ENCODE measurements around the gene LMCD1.
"Not testable (repeated sequence)": the region's sequence is repeated elsewhere in the genome, so short reads cannot be mapped to it uniquely, and the experiment has no call there.

LMCD1 gene

DNA sequence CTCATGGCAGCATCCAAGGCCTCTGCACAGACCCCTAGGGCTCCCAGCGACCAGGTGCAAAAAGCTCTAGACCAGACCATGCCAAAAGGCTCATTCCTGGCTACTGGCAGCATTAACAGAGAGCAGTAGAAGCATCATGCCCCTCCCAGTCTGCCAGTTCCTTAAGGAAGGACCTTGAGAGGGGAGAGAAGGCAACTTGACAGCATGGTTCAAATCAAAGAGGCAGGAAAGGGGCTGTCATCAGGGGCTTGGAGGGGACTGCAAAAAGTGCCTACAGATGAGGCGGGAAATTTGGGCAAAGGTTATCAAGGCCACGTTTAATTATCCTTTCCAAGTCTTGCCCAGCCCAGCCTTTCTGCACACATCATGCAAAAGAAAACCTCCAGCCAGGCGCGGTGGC is 78.3 kb downstream of the LMCD1 start:
- in situ Hi-C loops (cut with MboI; ENCODE audit: low sequenced_read_pairs) = no loop called here

DNA sequence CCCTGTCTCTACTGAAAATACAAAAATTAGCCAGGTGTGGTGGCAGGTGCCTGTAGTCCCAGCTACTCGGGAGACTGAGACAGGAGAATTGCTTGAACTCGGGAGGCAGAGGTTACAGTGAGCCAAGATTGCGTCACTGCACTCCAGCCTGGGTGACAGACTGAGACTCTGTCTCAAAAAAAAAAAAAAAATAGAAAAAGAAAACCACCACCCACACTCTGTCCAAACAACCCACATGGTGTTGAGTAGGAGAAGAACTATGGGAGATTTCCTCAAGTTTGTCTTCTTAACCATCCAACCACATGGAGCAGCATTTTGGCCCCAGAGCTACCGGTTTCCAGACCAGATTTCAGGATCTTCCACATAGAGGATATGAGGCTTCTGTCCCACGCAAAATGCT is 78.8 kb downstream of the LMCD1 start:
- in situ Hi-C loops (cut with MboI; ENCODE audit: low sequenced_read_pairs) = not testable (repeated sequence)

DNA sequence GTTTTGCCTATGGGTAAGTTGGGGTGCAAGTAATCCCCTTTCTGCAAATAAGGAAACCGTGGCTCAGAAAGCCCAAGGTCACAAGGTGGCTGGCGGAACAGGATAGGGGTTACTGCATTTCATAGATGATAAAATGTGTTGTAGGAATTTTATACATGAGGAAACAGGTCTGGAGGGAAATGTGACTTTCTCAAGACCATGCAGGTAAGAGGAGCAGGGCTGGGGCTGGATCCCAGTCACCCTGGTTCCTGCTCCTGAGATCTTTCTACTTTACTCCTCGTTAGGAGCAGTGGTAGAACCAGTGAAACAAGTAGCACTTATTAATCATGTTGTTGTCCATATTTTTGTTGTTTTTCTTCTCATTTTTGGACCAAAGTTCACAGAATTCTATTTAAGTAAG is 79.8 kb downstream of the LMCD1 start:
- in situ Hi-C loops (cut with MboI; ENCODE audit: low sequenced_read_pairs) = no loop called here

DNA sequence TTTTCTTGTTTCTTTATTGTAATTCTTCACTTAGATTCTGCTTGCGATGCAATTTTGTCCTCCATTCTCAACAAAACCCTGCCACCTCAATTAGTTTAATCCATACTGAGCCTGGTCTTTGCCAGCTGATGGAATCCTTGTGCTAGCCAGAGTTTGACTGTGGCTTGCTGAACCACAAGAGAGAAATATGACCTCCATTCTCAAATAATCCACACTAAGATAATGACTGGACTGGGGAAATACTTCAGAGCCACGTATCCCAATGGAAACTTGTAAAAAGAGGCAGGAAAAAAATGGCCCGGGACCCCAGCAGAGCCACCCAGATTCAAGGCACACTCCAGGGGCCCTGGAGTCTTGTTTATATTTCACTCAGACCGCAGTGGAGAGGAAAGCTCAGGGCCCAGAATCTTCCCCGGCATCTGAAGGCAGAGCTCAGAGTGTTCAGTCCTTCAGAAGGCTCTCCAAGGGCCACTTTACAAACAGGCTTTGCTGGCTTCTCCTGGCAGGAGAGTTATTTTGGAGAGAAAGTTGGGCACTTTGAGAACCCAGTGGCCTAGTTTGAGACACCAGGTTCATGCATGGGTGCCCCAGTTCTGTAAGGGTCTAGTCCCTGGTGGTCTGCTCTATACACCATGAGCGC is 80.3 kb downstream of the LMCD1 start:
- in situ Hi-C loops (cut with MboI; ENCODE audit: low sequenced_read_pairs) = no loop called here

DNA sequence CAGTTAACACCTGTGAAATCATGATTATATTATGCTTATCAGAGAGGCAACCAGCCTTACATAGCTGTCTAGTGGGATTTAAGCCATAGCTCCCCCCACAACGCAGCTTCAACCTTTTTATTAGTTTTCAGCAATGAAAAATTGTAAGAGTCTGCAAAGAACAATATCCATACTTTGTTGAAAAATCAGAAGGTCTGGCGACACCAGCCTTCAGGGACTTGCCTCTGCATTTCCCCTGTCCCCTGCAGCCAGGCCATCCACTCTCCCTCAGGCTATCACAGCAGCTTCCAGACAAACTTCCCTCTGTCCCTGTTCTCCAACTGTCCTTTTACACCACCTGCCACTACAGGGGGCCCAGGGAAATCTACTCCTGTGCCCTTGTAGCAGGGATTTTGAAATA is 83.0 kb downstream of the LMCD1 start:
- in situ Hi-C loops (cut with MboI; ENCODE audit: low sequenced_read_pairs) = no loop called here

DNA sequence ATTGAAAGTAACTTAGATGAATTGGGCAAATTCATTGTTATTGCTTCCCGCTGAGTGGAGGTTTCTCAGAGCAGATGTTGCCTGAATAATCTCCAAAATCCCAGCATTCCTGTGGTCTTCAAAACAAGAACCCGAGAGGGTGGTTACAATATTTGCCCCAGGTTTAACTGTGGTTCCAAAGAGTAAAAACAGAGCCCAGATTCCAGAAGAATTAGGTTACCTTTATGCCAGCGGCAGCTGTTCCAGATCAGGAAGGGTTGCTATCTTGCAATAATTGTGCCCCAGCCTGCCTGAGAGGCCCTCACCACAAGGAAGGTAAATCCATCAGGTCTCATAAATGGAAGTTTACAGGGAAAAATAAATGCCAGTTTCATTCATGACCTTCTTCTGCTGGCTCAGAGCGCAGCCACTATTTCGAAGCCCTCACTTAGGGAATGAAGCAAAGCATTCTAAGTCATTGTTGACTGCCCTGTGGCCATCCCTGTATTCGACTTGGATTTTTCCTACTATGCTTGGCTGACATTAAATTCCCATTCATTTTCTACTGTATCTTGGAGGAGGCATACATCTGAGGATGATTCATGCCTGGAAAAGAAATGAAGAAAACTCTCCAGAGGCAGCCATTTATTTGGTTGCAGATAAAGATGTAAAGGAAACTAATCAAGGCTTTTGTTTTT is 88.4 kb downstream of the LMCD1 start:
- in situ Hi-C loops (cut with MboI; ENCODE audit: low sequenced_read_pairs) = no loop called here

DNA sequence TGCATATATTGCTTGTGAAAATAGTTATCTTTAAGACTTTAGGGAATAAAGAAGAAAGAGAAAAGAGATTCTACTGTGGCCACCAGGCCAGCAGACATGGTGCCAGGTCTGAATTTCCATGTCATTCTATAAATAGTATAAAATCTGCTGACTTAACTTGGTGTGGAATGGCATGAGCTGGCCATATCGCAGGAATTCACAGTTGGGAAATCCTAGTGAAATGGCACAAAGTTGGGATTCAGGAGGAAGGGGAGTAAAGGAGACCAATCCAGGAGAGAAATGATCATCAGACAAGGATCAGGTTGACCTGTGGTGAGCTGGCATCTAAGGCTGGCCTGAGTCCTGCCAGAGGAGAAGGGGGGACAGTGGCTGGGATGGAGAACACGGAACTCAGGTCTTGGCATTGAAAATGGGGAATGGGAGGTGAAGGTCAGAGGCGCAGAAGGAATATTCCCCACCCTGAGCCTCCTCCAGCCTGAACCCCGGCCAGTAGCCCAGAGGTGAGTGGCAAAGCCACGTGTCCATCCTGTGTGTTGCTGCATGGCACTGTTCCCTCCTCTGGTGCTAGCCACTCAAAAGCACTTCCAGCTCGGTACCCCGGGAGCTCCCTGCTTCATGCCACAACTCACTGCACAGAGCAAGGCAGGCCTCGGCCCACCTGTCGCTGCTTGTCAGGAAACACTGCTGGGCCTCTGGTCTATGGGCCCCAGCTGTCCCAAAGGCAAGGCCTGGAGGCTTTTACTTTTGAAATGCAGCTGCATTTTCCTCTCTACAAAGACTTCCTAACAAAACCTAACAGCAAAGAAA is 91.6 kb downstream of the LMCD1 start:
- in situ Hi-C loops (cut with MboI; ENCODE audit: low sequenced_read_pairs) = no loop called here

DNA sequence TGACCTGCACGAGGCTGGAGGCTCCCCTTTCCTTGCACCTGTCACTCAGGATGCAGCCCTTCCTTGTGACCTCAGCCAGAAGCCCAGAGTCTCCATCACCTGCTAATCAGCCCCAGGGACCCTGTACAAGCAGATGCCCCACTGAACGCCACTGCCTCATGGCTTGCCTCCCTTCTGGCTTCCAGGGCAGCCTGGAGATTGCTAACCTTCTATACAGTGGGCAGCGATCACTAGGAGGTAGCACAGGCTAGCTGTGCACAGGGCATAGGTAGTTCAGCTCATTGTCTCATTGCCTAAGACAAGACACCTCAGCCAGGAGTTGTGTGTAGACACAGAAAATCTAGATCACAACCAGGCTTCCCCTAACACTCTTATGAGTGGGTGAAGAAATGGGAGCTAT is 93.6 kb downstream of the LMCD1 start:
- in situ Hi-C loops (cut with MboI; ENCODE audit: low sequenced_read_pairs) = no loop called here

DNA sequence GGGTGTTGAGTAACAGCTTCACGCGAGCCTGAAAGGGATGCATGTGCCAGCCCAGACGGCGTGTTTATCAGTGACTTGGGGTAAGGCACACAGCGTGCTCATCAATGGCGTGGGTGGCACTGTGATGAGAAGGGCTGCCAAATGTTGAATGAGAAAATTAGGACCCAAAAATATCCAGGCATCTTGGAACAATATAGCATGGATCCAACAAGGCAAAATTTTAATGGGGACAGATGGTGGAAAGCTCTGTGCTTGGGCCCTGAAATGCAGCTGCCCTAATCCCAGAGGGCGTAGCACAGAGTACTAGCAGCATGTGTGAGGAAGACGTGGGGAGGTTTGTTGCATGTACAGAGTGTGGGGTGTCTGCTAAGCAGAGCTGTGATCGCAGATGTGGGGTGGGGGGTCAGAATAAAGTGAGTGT is 94.1 kb downstream of the LMCD1 start:
- in situ Hi-C loops (cut with MboI; ENCODE audit: low sequenced_read_pairs) = no loop called here

DNA sequence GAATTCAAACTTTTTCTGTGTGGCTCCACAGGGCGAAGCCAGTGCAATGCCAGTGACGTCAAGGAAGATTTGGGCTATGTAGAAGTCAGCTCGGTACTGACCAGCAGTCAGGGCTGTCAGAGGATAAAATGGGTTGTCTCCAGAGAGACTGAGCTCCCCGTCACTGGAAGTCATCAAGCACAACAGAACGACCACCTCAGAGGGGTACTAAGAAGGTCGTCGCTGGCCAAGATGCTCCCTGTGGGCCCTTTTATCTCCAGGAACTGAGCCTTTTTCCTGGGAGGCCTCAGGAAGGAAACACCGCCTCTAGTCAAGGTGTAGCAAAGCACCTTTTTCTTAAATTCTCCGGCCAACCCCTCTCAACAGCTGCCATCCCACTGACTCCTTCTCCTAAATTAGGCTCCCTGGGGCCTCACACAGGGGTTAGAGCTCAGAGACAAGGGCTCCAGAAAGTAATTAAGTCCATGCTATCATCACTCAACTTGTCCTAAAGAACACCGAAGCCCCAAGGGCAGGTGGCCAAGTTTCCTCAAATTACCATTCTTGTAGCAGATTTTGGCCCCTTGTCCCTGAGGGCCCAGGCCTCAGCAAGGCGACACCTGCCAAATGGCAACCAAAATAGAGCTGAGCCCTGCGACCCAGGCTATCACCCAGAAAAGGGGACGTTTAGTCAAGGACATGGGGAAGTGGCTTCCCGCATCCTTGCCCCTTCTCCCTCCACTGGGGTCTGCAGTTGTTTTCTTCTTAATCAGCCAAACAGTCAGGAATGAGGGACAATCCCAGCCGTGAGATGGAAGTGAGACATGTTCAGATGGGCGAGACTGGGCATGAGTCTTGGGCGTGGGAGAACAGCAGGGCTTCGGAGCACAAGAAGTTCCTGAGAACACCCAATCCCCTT is 94.9 kb downstream of the LMCD1 start:
- in situ Hi-C loops (cut with MboI; ENCODE audit: low sequenced_read_pairs) = no loop called here

DNA sequence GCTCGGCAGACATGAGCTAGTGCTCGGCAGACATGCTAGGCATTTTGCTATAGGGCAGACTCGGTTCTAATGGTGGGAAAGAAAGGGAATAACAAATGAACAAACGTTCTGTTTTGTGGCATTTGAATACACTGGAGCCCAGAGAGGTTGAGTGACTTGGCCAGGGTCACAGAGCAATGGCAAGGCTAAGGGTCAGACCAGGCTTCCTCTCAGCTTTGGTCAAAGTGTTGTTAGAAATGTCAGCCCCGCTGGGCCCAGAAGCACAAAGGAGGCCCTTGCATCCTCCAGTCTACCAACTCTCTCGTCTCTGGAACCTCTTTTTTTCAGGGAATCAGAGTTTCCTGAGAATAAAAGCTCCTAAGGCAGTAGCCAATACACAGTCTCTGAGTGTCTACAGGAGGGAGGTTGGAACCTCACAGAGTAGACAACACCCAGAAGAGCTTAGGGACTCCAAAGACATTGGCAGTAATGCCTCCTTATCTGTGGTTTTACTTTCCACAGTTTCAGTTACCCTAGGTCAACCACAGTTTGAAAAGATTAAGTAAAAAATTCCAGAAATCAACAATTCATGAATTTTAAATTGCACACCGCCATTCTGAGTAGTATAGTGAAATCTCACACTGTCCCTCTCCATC is 95.7 kb downstream of the LMCD1 start:
- in situ Hi-C loops (cut with MboI; ENCODE audit: low sequenced_read_pairs) = no loop called here

DNA sequence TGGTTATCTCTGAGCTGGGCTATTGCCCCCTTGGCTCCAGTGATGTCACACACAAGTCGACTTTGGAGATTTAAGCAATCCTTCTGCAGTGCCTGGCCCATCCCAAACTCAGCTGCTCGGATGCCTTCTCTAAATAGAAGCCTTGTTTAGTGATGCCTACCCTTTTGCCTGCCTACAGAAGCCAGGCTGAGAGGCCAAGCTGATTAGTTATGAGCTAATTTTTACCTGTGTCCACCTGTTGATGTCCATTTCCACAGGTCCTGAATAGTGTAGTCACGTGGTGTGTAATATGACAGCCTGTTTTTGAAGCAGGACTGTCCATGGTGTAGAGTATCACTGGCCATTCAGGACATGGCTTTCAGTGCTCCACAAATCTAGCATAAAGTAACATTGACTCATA is 97.5 kb downstream of the LMCD1 start:
- in situ Hi-C loops (cut with MboI; ENCODE audit: low sequenced_read_pairs) = no loop called here

DNA sequence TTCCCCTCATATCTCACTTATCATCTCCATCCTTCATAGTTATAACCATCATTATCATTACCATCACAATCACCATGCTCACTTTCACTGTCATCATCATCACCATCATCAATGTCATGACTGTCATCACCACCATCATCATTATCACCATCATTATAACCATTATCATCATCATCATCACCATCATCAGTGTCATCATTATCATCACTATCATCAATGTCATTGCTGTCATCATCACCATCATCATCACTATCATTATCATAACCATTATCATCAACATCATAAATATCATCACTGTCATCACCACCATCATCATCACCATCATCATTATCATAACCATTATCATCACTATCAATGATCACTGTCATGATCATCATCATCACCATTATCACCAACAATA is 98.8 kb downstream of the LMCD1 start:
- in situ Hi-C loops (cut with MboI; ENCODE audit: low sequenced_read_pairs) = loop anchor here (25.0 kb wide), 1 partner anchor 163 kb away; no protein-coding TSS in a partner anchor

DNA sequence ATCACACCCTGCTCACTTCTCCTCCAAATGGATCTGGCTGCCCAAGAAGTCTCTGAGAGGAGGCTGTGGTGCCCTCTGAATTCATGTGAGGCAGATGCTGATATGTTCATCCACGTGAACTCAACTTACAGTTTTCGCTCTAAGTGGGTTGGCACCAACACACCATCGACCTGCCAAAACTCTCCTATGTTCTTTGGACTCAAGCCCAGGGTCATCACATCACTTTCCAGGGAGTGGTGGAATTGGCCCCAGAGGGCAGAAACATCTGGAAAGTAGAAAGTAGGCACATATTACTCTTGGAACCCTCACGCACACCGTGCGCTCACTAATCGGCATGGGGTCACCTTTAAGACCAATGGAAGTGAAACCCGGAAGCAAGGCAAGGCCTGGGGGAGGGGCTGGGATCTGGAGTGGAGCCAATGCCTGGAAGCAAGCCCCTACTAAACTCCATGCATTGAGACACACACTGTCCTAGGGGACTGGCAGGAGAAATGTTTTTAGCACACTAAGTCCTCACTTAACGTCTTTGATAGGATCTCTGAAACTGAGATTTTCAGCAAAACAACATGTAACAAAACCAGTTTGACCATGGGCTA is 101.6 kb downstream of the LMCD1 start:
- in situ Hi-C loops (cut with MboI; ENCODE audit: low sequenced_read_pairs) = loop anchor here (25.0 kb wide), 1 partner anchor 166 kb away; no protein-coding TSS in a partner anchor

DNA sequence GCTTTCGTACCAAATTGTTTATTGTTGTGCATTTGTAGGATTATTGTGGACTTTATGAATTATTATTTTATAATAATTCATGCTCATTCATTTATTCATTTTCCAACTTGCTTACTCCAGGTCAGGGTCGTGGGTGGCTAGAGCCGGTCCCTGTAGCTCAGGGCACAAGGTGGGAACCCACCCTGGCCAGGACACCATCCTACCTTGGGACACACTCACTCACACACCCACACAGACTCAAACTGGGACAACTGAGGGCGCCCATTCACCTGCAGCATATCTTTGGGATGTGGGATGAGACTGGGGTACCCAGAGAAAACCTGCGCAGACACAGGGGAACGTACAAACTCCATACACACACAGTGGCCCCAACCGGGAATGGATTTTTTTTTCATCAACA is 102.4 kb downstream of the LMCD1 start:
- in situ Hi-C loops (cut with MboI; ENCODE audit: low sequenced_read_pairs) = loop anchor here (25.0 kb wide), 1 partner anchor 167 kb away; no protein-coding TSS in a partner anchor

DNA sequence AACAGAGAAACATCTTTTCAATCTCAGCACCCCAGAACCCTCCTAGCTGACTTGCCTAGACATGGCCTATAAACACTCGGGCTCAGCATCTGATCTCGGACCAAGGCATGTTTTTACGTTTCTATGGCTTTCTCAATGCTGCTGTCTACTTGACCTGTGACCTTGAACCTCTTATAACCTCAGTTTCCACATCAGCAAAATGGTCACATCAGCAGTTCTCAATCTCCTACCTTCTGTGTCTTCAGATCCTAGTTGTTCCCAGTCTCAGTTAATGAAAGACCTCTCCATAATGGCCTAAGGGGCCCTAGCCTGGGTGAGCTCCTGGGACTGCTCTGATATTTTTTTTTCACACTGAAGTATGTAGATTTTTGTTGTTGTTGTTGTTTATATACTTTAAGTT is 103.4 kb downstream of the LMCD1 start:
- in situ Hi-C loops (cut with MboI; ENCODE audit: low sequenced_read_pairs) = loop anchor here (25.0 kb wide), 1 partner anchor 168 kb away; no protein-coding TSS in a partner anchor

DNA sequence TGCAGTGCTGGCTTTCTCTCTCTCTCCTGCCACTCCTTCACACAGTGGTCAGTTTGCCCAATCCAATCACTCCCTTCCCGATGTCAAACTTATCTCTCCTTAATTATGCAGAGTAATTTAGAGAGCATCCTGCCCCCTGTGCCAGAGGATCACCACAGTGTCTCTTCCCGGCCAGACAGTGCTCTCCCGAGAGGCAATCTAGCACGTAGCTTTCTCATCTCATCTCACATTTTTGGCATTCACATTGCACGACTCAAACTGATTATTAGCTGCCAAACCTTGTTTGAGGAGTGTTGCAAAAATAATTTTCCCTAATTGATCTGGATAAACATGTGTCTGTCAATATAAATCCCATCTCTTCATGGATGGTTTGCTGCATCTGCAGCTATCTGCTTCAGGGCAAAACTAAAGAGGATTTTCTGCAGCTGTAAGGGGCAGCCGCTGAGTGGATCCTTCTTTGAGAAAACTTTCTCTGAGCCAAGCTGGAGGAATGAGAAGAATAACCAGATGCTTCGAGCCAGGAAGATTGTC is 105.1 kb downstream of the LMCD1 start:
- in situ Hi-C loops (cut with MboI; ENCODE audit: low sequenced_read_pairs) = loop anchor here (25.0 kb wide), 1 partner anchor 169 kb away; no protein-coding TSS in a partner anchor

DNA sequence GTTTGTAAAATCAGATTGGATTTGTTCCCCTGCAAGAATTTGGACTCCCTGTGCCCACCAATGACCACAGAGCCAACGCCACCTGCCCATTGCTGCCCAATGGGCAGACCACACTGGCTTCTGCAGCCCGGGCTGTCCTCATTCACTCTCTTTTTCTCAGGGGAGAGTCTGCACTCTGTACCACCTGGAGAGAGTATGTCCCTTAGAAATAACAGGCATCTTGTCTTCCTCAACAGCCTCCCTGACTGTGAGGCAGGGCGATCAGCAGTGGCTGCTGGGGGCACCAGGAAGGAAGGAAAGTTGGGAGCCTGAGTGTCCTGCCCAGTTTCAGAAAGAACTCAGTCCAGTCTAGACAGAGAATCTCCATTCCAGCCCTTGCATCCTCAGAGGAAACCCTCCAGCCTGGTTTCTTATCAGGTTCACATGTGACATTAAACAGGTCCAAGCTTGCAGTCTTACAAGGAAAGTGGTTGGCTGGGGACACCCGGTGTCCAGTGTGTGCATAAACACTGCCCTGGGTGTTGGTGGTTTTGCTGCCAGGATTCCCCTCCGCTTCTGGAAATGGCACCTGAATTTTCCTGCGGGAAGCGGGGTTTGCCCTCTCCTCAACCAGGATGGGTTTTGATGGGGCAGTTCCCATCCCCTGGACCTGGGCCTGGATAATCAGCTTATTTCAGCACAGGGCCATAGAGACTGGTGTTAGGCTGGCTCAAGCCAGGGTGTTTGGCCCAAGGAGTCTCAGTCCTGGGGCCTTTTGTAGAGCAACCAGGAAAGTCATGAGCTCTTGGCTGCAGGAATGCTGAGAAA is 105.8 kb downstream of the LMCD1 start:
- in situ Hi-C loops (cut with MboI; ENCODE audit: low sequenced_read_pairs) = loop anchor here (25.0 kb wide), 1 partner anchor 170 kb away; no protein-coding TSS in a partner anchor

Measured in HL-60/S4 treated with phorbol 12-myristate 13-acetate at 8.2 ng/mL for 4 days and 3 days (cell line).